OCI-LY3 (cell line): ENCODE data around the gene SEMA6D.

Experiments
- H2AFZ ChIP-seq: fragments of 200-600, 300-600 bp; shearing (Covaris generic); 2 replicates; pipeline ENCODE4 v1.6.0; 2014; ENCODE audit warnings: antibody characterized with exemption, low read depth, low read length
- H3K27ac ChIP-seq: fragments of 200-600, 300-600 bp; sonication (generic); 2 replicates; pipeline ENCODE4 v1.5.1; 2014; ENCODE audit warnings: mild to moderate bottlenecking, low read length, moderate library complexity, mixed read lengths
- H3K27me3 ChIP-seq: fragments of 200-600, 300-600 bp; sonication (generic); 2 replicates; pipeline ENCODE4 v1.6.1; 2014; ENCODE audit warnings: low read depth, low read length, mixed read lengths
- H3K36me3 ChIP-seq: fragments of 200-600, 300-600 bp; sonication (generic); replicated peaks from 2 replicates; pipeline ENCODE3; 2014; ENCODE audit warnings: low read depth, low read length, mixed read lengths
- H3K4me1 ChIP-seq: fragments of 300-600, 200-600 bp; sonication (generic); 2 replicates; pipeline ENCODE4 v1.6.1; 2014; ENCODE audit warnings: low read length, mixed read lengths
- H3K4me2 ChIP-seq: fragments of 200-600, 300-600 bp; sonication (generic); 2 replicates; pipeline ENCODE4 v1.6.1; 2014; ENCODE audit warnings: low read length, mixed read lengths
- H3K4me3 ChIP-seq: fragments of 300-600, 200-600 bp; sonication (generic); 2 replicates; pipeline ENCODE4 v1.5.1; 2014; ENCODE audit warnings: antibody characterized with exemption, mild to moderate bottlenecking, low read length, moderate library complexity
- H3K79me2 ChIP-seq: fragments of 300-600, 200-600 bp; shearing (Covaris generic); 2 replicates; pipeline ENCODE4 v1.6.1; 2014; ENCODE audit warnings: mild to moderate bottlenecking, low read length, mixed read lengths
- H3K9ac ChIP-seq: fragments of 300-600, 200-600 bp; shearing (Covaris generic); 2 replicates; pipeline ENCODE4 v1.6.0; 2014; ENCODE audit warnings: mild to moderate bottlenecking, low read length, moderate library complexity
- H3K9me3 ChIP-seq: fragments of 200-600, 300-600 bp; shearing (Covaris generic); 2 replicates; pipeline ENCODE4 v1.6.1; 2014; ENCODE audit warnings: low read length, mixed read lengths; ENCODE audit not compliant: insufficient read depth
- H4K20me1 ChIP-seq: fragments of 200-600, 300-600 bp; sonication (generic); 2 replicates; pipeline ENCODE4 v1.6.1; 2016; ENCODE audit warnings: low read length, mixed read lengths; ENCODE audit not compliant: insufficient read depth
- CTCF ChIP-seq: fragments of 200-600, 300-600 bp; sonication (generic); IDR thresholded peaks from 2 replicates; pipeline ENCODE4 v1.5.1; 2014; ENCODE audit warnings: antibody characterized with exemption, low read length, low read depth
- EZH2phosphoT487 ChIP-seq: fragments of 200-600 bp; shearing (Covaris generic); IDR thresholded peaks from 2 replicates; pipeline ENCODE4 v1.6.1; 2018; ENCODE audit warnings: antibody characterized with exemption, mixed run types, low read depth

Gene SEMA6D

DNA sequence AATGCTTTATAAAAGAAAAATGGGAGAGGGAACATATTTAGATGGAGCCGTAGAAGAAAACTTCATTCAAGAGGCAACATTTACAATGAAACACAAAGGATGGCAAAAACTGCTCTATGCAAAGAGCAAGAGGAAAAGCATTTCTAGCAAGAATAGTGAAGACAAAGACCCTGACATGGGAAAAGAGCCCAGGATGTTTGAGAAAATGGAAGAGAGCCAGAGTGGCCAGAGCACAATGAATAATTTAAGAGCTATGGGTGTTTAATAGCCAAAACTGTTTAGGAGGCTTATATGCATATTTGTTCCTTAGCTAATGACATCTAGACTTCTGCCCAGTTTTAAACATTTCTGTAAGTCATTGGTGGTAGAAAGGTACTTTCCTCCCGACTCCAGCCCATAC lies 25.4 kb upstream of the SEMA6D start:
- Histone ChIP-seq H2AFZ (no peak overlapping the region), H3K4me3 (no peak overlapping the region), H3K27ac (no peak overlapping the region), H3K79me2 (no peaks in the 10 kb centered on the region), H3K27me3 (no peaks in the 10 kb centered on the region; the same call in 1 of the 2 replicates), H3K9ac (no peak overlapping the region), H4K20me1 (no peaks in the 10 kb centered on the region), H3K36me3 (no peaks in the 10 kb centered on the region), H3K4me1 (no peaks in the 10 kb centered on the region), H3K9me3 (no peaks in the 10 kb centered on the region), H3K4me2 (no peak overlapping the region)
- no peak for TF ChIP-seq EZH2phosphoT487
- TF ChIP-seq CTCF: no peak

DNA sequence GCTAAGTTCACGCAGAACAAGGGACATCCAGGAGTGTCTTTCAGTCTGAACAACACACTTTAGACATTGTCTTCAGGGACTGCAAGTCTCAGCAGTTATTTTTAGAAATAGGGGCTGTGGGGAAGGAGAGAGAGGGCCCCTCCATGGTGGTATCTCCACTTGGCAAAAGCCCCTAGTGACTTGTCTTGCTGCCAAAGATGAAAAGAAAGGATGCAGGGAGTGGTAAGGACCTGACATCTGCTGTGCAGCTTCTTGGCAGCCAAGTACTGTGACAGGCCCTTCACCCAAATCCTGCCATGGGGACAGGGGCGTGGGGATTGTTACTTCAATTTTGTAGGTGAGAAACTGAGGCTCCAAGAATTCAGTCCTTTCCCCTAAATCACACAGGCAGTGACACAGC lies 21.0 kb upstream of the SEMA6D start:
- Histone ChIP-seq H3K4me2 (no peak overlapping the region), H3K27ac (no peak overlapping the region), H3K36me3 (no peaks in the 10 kb centered on the region), H3K27me3 (0 out of 2 replicates have a peak, but pooled peaks cover 8% of the 10 kb centered on the region), H2AFZ (no peak overlapping the region), H3K9ac (no peak overlapping the region), H3K4me1 (no peaks in the 10 kb centered on the region), H3K79me2 (no peaks in the 10 kb centered on the region), H4K20me1 (no peaks in the 10 kb centered on the region), H3K9me3 (no peaks in the 10 kb centered on the region), H3K4me3 (no peak overlapping the region)
- TF ChIP-seq CTCF: no peak
- TF ChIP-seq EZH2phosphoT487: no peak

- no peak overlapping the region for H3K4me2 ChIP-seq
- H3K4me1 ChIP-seq: no peaks in the 10 kb centered on the region
- H3K27ac ChIP-seq: no peak overlapping the region
- H3K9me3 ChIP-seq: no peaks in the 10 kb centered on the region
- TF ChIP-seq EZH2phosphoT487: no peak
- TF ChIP-seq CTCF: no peak
- H4K20me1 ChIP-seq: no peaks in the 10 kb centered on the region
- H3K27me3 ChIP-seq: peaks cover 16% of the 10 kb centered on the region; the same call in 1 of the 2 replicates
- no peak overlapping the region for H3K9ac ChIP-seq
- H3K79me2 ChIP-seq: no peaks in the 10 kb centered on the region
- H2AFZ ChIP-seq: no peak overlapping the region
- H3K4me3 ChIP-seq: no peak overlapping the region
- no peaks in the 10 kb centered on the region for H3K36me3 ChIP-seq
Observed at GRCh38 chr15:47705281-47705997, 11.9 kb upstream of the SEMA6D start.

DNA sequence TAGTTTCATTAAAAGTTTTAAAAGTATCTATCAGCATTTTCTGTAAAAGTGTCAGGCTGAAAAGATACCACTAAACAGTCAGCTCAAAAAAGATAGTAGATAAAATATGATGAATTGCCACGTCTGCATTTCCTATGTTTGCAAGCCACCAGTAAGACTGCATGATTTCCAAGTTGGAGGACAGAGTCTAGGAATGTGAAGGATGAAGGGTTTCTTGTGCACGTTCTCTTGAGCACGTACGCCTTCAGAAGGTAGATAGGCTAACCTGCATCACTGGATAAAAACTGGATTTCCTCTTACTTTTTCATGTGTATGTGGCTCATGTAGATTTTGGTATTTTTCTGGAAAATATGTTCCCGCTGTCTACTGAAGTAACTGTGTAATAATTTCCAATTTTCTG lies 9.9 kb upstream of the SEMA6D start:
- TF ChIP-seq CTCF (no peak), EZH2phosphoT487 (no peak)
- H3K27me3 ChIP-seq: peaks cover 16% of the 10 kb centered on the region; the same call in 1 of the 2 replicates
- no peaks in the 10 kb centered on the region for H3K79me2 ChIP-seq
- H3K9ac ChIP-seq: no peak overlapping the region
- H4K20me1 ChIP-seq: no peaks in the 10 kb centered on the region
- no peak overlapping the region for H2AFZ ChIP-seq
- H3K4me2 ChIP-seq: no peak overlapping the region
- no peaks in the 10 kb centered on the region for H3K9me3 ChIP-seq
- H3K27ac ChIP-seq: no peak overlapping the region
- no peak overlapping the region for H3K4me3 ChIP-seq
- no peaks in the 10 kb centered on the region for H3K4me1 ChIP-seq
- H3K36me3 ChIP-seq: no peaks in the 10 kb centered on the region
